ENCODE measurements around the gene MALAT1.

Gene MALAT1

DNA sequence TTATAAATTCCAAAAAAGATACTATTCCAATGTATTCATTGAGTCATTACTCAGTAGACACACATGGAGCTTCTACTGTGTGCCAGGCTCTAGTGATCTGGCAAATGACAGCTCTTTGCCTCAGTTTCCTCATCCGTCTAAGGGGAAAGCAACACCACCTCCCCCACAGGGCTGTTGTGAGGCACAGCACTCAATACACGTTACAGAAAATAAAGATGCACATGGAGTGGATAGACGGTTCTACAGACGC, 6.5 kb upstream of the MALAT1 start:
- H3K27ac Mint-ChIP-seq = peak overlapping the region; percentile 95
- no peak for TF ChIP-seq CTCF (IDR thresholded peaks at IDR 0.05)
- peaks cover 9% of the 10 kb centered on the region for H3K27me3 Mint-ChIP-seq (ENCODE audit: low read depth, poor library complexity)
- no peak for DNase-seq
- peaks cover 93% of the 10 kb centered on the region for H3K4me1 Mint-ChIP-seq
- H3K4me3 Mint-ChIP-seq = peak overlapping the region; percentile 57
- H3K36me3 Mint-ChIP-seq (ENCODE audit: low read depth) = no peaks in the 10 kb centered on the region
- H3K9me3 Mint-ChIP-seq = no peaks in the 10 kb centered on the region

DNA sequence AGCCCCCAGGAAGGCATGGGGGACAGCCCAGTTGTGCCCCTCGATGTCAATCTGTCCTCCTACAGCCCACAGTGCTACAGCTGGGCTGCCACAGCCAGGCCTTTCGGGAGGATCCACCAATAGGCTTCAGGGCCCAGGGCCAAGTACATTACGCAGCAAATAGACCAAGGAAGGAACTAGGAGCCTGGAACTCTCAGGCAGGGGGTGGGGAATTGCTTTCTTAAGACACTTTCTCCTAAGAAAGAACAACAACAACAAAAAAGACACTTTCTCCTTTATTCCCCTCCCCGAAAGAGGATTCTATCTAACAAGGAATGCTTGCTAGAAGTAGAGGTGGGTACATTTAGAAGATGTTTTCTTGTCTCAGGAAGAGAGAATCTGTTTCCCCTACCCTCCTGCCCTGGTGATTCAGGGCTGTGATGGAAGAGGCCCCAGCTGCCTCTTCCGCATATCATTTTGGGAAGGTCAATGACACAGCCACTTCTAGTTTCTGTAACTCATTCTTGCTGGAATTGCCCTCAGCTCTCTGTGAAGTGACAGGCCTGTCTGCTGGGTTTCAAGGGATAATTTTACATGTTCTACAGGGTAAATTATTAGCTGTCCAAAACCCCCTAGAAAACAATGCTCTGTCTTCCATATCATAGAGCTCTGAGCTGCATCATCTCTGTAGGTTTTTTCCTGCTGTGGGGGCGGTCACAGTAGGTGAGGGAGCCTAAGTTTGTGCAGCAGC, 6.0 kb upstream of the MALAT1 start:
- Mint-ChIP-seq H3K36me3 (ENCODE audit: low read depth) (no peaks in the 10 kb centered on the region), H3K4me1 (peaks cover 89% of the 10 kb centered on the region), H3K27me3 (ENCODE audit: low read depth, poor library complexity) (peaks cover 7% of the 10 kb centered on the region), H3K27ac (peak overlapping the region; percentile 95), H3K4me3 (peak overlapping the region; percentile 57), H3K9me3 (no peaks in the 10 kb centered on the region)
- no peak for TF ChIP-seq CTCF (IDR thresholded peaks at IDR 0.05)
- DNase-seq = no peak

DNA sequence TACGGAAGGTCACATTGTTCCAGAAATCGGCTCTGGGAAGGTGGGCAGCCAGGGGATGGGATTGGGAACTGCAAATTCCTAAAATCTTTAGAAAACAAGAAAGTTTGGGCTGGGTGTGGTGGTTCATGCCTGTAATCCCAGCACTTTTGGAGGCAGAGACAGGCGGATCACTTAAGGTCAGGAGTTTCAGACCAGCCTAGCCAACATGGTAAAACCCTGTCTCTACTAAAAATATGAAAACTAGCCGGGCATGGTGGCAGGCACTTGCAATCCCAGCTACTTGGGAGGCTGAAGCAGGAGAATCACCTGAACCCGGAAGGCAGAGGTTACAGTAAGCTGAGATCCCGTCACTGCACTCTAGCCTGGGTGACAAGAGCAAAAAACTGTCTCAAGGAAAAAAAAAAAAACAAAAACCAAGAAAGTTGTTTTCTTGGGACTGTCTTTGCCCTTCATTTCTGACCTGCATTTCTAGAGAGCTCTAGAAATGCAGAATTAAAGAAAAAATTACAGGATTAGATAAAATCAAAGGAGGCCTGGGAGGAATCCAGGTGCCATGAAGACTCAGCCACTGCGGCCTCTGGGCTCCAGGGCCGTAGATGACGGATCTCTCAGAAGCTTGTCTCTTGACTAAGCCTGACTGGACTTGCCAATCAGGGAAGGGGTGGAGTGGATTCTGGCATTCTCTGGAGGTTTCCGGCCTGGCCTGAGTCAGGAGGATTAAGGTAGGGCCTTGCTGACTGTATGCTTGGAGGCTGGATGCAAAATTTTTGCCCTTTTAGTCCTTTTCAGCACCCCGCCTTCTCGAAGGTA, 5.3 kb upstream of the MALAT1 start:
- Mint-ChIP-seq H3K27me3 (ENCODE audit: low read depth, poor library complexity) (peaks cover 6% of the 10 kb centered on the region), H3K4me1 (peaks cover 81% of the 10 kb centered on the region), H3K9me3 (no peaks in the 10 kb centered on the region), H3K4me3 (peak overlapping the region; percentile 34), H3K36me3 (ENCODE audit: low read depth) (no peaks in the 10 kb centered on the region), H3K27ac (peak overlapping the region; percentile 95)
- no peak for TF ChIP-seq CTCF (IDR thresholded peaks at IDR 0.05)
- no peak for DNase-seq

DNA sequence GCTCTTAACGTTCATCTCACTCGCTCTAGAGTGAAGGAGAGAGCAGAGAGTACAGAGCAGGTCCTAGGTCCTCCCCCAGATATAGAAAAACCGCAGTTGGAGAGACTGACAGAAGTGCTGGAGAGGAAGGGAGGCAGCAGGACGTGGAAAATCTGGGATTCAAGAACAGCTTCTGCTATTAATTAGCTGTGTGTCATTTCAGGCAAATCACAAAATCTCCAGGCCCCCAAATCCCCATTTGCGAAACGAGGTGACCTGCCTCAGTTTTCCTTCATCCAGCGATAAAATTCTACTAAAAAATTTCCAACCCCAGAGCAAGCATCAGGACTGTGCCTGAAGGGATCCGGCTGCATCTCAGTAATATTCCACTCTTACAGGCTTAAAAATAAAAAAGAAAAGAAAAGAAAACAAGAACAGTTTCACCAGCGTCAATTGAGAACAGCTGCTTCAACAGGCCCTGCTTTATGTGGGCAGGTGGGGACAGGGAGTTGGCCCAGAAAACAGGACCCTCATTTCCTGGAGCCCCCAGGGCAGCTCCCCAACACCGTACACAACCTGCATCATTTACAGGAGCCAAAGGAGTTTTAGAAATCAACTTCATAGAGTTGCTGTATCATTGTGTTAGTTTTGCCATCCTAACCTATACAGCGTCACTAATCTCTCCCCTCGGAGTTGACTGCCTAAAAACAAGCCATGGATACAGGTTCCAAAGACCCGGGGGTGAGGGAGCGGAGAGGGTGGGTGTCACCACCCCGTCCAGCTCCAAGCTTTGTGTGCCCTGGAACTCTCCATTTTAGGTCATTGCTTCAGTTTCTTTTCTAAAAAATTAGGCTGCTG, 2.3 kb upstream of the MALAT1 start:
- TF ChIP-seq CTCF (IDR thresholded peaks at IDR 0.05) = no peak
- DNase-seq = peak; percentile 27
- no peaks in the 10 kb centered on the region for H3K9me3 Mint-ChIP-seq

GRCh38 chr11:65497141-65498041, 1.5 kb upstream of the MALAT1 start:
- peak overlapping the region; percentile 96 for H3K27ac Mint-ChIP-seq

More for the DNA sequence above, 2.3 kb upstream of the MALAT1 start:
- peak overlapping the region; percentile 96 for H3K27ac Mint-ChIP-seq
- H3K4me3 Mint-ChIP-seq = peak overlapping the region; percentile 76
- no peaks in the 10 kb centered on the region for H3K36me3 Mint-ChIP-seq (ENCODE audit: low read depth)
- peaks cover 51% of the 10 kb centered on the region for H3K4me1 Mint-ChIP-seq
- H3K27me3 Mint-ChIP-seq (ENCODE audit: low read depth, poor library complexity) = peaks cover 3% of the 10 kb centered on the region

More at GRCh38 chr11:65497141-65498041, 1.5 kb upstream of the MALAT1 start:
- peak overlapping the region; percentile 76 for H3K4me3 Mint-ChIP-seq
- TF ChIP-seq CTCF (IDR thresholded peaks at IDR 0.05) = no peak
- DNase-seq = peak; percentile 98
- H3K36me3 Mint-ChIP-seq (ENCODE audit: low read depth) = no peaks in the 10 kb centered on the region
- H3K4me1 Mint-ChIP-seq = peaks cover 43% of the 10 kb centered on the region
- no peaks in the 10 kb centered on the region for H3K9me3 Mint-ChIP-seq
- H3K27me3 Mint-ChIP-seq (ENCODE audit: low read depth, poor library complexity) = peaks cover 10% of the 10 kb centered on the region

All from nephron progenitor cell (in vitro differentiated cells).